GM18870 (cell line): ENCODE measurements around the gene KCNJ18.
"Not testable (repeated sequence)": the region's sequence is repeated elsewhere in the genome, so short reads cannot be mapped to it uniquely, and the experiment has no call there.

Experiments used
- ATAC-seq: cut with Tn5 transposase; IDR thresholded peaks from one replicate; pipeline ENCODE4 v1.9.1; 2021; ENCODE audit warnings: moderate library complexity; ENCODE audit not compliant: unreplicated experiment

The KCNJ18 gene

GRCh38 chr17:21702029-21702428, 9.7 kb downstream of the KCNJ18 start:
- not testable (repeated sequence) for ATAC-seq

GRCh38 chr17:21702521-21702920, 10.2 kb downstream of the KCNJ18 start:
- ATAC-seq: not testable (repeated sequence)

- ATAC-seq: not testable (repeated sequence)
Observed at GRCh38 chr17:21702940-21703640, 10.8 kb downstream of the KCNJ18 start.

GRCh38 chr17:21703891-21704872, 11.9 kb downstream of the KCNJ18 start:
- not testable (repeated sequence) for ATAC-seq

- ATAC-seq: no peak
Observed at GRCh38 chr17:21705021-21705601, 12.8 kb downstream of the KCNJ18 start.

GRCh38 chr17:21705746-21706145, 13.4 kb downstream of the KCNJ18 start:
- not testable (repeated sequence) for ATAC-seq

GRCh38 chr17:21706546-21706945, 14.2 kb downstream of the KCNJ18 start:
- ATAC-seq: not testable (repeated sequence)

GRCh38 chr17:21707131-21707530, 14.8 kb downstream of the KCNJ18 start:
- not testable (repeated sequence) for ATAC-seq

- not testable (repeated sequence) for ATAC-seq
Observed at GRCh38 chr17:21707711-21708611, 15.6 kb downstream of the KCNJ18 start.

GRCh38 chr17:21708612-21709535, 16.6 kb downstream of the KCNJ18 start:
- ATAC-seq: not testable (repeated sequence)

GRCh38 chr17:21709994-21710393, 17.7 kb downstream of the KCNJ18 start:
- not testable (repeated sequence) for ATAC-seq

- ATAC-seq: not testable (repeated sequence)
Observed at GRCh38 chr17:21710486-21710885, 18.2 kb downstream of the KCNJ18 start.

- ATAC-seq: no peak
Observed at GRCh38 chr17:21711182-21711581, 18.9 kb downstream of the KCNJ18 start.

- not testable (repeated sequence) for ATAC-seq
Observed at GRCh38 chr17:21713020-21713419, 20.7 kb downstream of the KCNJ18 start.

- not testable (repeated sequence) for ATAC-seq
Observed at GRCh38 chr17:21713631-21714030, 21.3 kb downstream of the KCNJ18 start.

GRCh38 chr17:21714676-21715075, 22.4 kb downstream of the KCNJ18 start:
- not testable (repeated sequence) for ATAC-seq

- ATAC-seq: not testable (repeated sequence)
Observed at GRCh38 chr17:21715877-21716276, 23.6 kb downstream of the KCNJ18 start.

- not testable (repeated sequence) for ATAC-seq
Observed at GRCh38 chr17:21718971-21719370, 26.6 kb downstream of the KCNJ18 start.
